IPS DF 4.7 (cell line): ENCODE measurements around the gene TEAD1.

Experiments used
- DNase-seq: peaks from one replicate; pipeline ENCODE4 v3.0.0-alpha.2; 2013; ENCODE audit warnings: low spot score; ENCODE audit errors: extremely low read depth

TEAD1 gene

GRCh38 chr11:12979928-12980689 lies 305.9 kb downstream of the TEAD1 start:
- DNase-seq = no peak

- DNase-seq = no peak
These were observed 307.7 kb downstream of the TEAD1 start for GRCh38 chr11:12981676-12982522.

DNA sequence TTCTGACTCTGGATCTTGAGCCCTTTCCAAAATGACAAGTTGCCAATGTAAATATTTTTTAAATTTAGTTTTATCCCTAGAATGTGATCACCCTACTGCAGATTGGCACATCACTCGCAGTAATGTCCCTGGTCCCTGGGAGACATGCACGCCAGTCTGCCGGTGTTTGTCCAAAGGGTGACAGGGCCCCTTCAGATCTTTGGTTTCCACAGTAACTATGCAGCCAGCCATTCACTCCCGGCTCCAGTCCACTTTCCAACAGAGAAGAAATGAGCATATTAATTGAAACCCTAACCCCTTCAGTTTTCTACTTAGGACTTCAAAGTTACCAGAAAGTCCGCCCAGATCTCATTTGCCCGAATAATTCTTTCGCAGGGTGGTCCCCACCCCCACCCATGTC lies 309.1 kb downstream of the TEAD1 start:
- no peak for DNase-seq

DNA sequence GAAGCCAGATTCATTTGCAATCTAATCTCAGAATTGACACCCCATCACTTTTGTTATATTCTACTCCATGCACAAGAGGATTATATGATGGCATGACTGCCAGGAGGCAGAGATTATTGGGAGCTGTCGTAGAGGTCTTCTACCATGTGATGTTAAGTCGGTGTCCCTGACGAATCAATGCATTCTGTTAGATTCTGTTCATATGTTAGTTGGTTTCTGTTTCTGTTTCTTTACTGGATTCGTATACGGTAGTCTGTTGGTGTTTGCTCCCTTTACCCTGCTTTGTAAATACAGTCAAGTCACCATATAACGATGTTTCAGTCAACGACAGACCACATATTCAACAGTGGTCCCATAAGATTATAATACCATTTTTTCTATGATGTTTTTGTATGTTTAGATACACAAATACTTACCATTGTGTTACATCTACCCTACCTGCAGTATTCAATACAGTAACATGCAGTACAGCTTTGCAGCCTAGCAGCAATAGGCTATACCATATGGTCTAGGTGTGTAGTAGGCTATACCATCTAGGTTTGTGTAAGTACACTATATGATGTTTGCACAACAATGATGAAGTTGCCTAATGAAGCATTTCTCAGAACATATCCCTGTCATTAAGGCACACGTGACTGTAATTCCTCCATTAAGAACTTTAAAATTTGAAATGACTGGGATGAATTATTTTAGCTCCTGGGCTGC lies 312.1 kb downstream of the TEAD1 start:
- DNase-seq = no peak

DNA sequence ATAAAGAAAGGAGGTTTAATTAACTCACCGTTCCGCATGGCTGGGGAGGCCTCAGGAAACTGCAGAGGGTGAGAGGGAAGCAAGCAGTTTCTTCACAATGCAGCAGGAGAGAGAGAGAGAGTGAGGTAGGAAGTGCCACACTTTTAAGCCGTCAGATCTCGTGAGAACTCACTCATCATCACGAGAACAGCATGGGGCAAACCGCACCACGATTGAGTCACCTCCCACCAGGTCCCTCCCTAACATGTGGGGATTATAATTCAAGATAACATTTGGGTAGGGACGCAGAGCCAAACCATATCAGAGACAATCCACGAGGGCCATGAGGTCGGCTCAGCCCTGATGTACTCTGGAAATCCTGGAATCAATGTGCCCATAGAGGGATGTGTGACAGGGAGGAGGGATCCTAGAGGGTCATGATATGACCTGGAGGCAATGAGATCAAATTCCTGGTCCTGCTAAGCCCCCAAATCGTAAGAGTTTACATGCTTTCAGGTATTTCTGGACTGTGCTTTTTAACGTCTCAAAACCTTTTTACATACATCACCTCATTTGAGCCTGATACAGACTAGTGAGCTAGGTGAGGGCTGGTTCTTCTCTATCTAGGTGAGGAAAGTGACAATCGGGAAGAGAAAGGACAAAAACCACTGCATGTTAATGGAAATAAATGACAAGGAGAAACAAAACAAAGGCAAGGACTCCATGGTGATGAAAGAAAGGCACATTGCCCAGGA lies 315.4 kb downstream of the TEAD1 start:
- DNase-seq = no peak

DNA sequence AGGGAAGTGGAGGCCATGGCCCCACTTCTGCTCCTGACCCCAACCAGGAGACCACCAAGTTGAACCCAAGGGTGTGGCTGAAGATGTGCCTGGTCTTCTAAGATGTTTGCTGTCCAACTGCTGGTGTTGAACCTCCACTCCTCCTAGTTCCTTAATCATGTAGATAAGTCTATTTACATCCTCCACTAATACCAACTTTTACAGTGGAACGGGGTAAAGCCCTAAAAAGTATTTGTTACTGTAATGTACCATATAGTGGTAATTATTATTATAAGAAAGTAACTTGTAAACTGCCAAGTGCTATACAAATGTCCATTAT lies 315.9 kb downstream of the TEAD1 start:
- DNase-seq = no peak

- DNase-seq = no peak
These were observed 317.2 kb downstream of the TEAD1 start for GRCh38 chr11:12991426-12991825.

GRCh38 chr11:12993626-12994025 lies 319.4 kb downstream of the TEAD1 start:
- no peak for DNase-seq
